ENCODE results near the gene CORIN.

DNA sequence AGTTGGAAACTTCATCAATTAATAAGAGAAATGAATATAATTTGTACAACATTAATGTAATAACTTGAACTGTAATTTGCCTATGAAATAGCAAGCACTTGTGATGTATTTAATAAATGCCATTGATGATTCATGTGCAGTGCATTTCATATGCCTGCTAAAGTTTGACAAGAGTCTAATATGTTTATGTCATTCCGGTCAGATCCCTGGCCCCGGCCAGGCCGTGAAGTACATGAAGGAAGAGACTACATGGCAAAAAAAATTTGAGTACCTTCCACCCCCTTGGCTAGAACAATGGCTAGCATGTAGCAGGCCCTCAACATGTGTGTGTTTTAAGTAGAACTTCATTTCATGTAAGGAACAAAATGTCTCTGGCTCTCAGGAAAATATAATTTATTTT lies 191.5 kb downstream of the CORIN start:
- TF ChIP-seq POLR2A (IDR thresholded peaks at IDR 0.05; ENCODE audit: low read depth, low read length) (no peak), CTCF (conservative IDR thresholded peaks at IDR 0.05; ENCODE audit: low read depth, low read length) (no peak), FOS (IDR thresholded peaks at IDR 0.05; ENCODE audit: low read depth, low read length) (no peak)
